HepG2 (cell line): ENCODE data around the gene NACC2. TPM values are rescaled to one million over a fixed set of nuclear protein-coding genes. Genes with fewer than 3 reads are reported as not detected.

Experiments
- DRAP1 ChIP-seq: IDR thresholded peaks from 2 replicates; pipeline ENCODE4 v1.6.1; 2016; ENCODE audit warnings: missing genetic modification reagents, missing compliant biosample characterization
- EEA1 ChIP-seq: sonication (generic); formaldehyde crosslinking; IDR thresholded peaks from 2 replicates; pipeline ENCODE4 v1.5.1; 2020; ENCODE audit warnings: mild to moderate bottlenecking, missing genetic modification reagents, borderline replicate concordance
- HNRNPLL ChIP-seq: fragments of 200-400 bp; formaldehyde crosslinking; IDR thresholded peaks from 2 replicates; pipeline ENCODE4 v1.6.1; 2017; ENCODE audit warnings: mild to moderate bottlenecking, low read depth, low read length; ENCODE audit not compliant: poor library complexity, severe bottlenecking
- HNRNPUL1 ChIP-seq: fragments of 200-400 bp; formaldehyde crosslinking; IDR thresholded peaks from 2 replicates; pipeline ENCODE4 v1.6.1; 2017; ENCODE audit warnings: low read depth, mild to moderate bottlenecking, low read length, moderate library complexity
- MBD4 ChIP-seq: IDR thresholded peaks from 2 replicates; pipeline ENCODE4 v1.6.1; 2012; ENCODE audit warnings: low read length, inconsistent platforms, borderline replicate concordance
- NAIF1 ChIP-seq: sonication (generic); formaldehyde crosslinking; IDR thresholded peaks from 2 replicates; pipeline ENCODE4 v1.5.0; 2020; ENCODE audit warnings: mild to moderate bottlenecking, missing genetic modification reagents, borderline replicate concordance
- REXO4 ChIP-seq: sonication (generic); formaldehyde crosslinking; IDR thresholded peaks from 2 replicates; pipeline ENCODE4 v1.8.0; 2022; ENCODE audit warnings: missing genetic modification reagents, mild to moderate bottlenecking, borderline replicate concordance
- RFXANK ChIP-seq: IDR thresholded peaks from 2 replicates; pipeline ENCODE4 v1.6.1; 2016
- SMYD3 ChIP-seq: sonication (generic); formaldehyde crosslinking; IDR thresholded peaks from 2 replicates; pipeline ENCODE4 v1.8.1; 2023; ENCODE audit warnings: mild to moderate bottlenecking, missing genetic modification reagents
- SP2 ChIP-seq: sonication (generic); formaldehyde crosslinking; IDR thresholded peaks from 2 replicates; pipeline ENCODE4 v1.5.1; 2020; ENCODE audit warnings: mild to moderate bottlenecking, missing genetic modification reagents
- STAG1 ChIP-seq: sonication (generic); formaldehyde crosslinking; IDR thresholded peaks from 2 replicates; pipeline ENCODE4 v1.4.0; 2020; ENCODE audit warnings: missing genetic modification reagents
- ZBTB7A ChIP-seq: sonication (generic); formaldehyde crosslinking; IDR thresholded peaks from 2 replicates; pipeline ENCODE4 v1.8.0; 2022; ENCODE audit warnings: mild to moderate bottlenecking, missing genetic modification reagents
- ZNF142 ChIP-seq: sonication (generic); formaldehyde crosslinking; IDR thresholded peaks from 2 replicates; pipeline ENCODE4 v1.4.0; 2020; ENCODE audit warnings: missing genetic modification reagents
- ZNF160 ChIP-seq: sonication (generic); formaldehyde crosslinking; IDR thresholded peaks from 2 replicates; pipeline ENCODE4 v1.8.0; 2022; ENCODE audit warnings: mild to moderate bottlenecking, inconsistent platforms, missing genetic modification reagents
- ZNF253 ChIP-seq: sonication (generic); formaldehyde crosslinking; IDR thresholded peaks from 2 replicates; pipeline ENCODE4 v1.8.0; 2022; ENCODE audit warnings: mild to moderate bottlenecking, missing genetic modification reagents, borderline replicate concordance
- ZNF713 ChIP-seq: sonication (generic); formaldehyde crosslinking; IDR thresholded peaks from 2 replicates; pipeline ENCODE4 v1.4.0; 2020; ENCODE audit warnings: mild to moderate bottlenecking, missing genetic modification reagents
- ZNF761 ChIP-seq: sonication (generic); formaldehyde crosslinking; conservative IDR thresholded peaks from 2 replicates; pipeline ENCODE4 v1.4.0; 2020; ENCODE audit warnings: mild to moderate bottlenecking, missing genetic modification reagents
- polyA plus RNA-seq, 8 experiments: library from polyadenylated mRNA; depleted of rRNA in 3 of 8; stranded (reverse) in 7 of 8; unstranded in 1 of 8; fragments of >200 nt; fragmentation: Illumina TruSeq in 4 of 8; extraction: Trizol in 4 of 8; gene quantifications; 2 replicates each; pipeline versions ENCODE4 v1.2.1 to v1.2.3, GENCODE V29; 2011 to 2016; ENCODE audit warnings: low read depth in 4 of 8, missing spikeins in 1 of 8, mixed read lengths in 1 of 8; ENCODE audit not compliant: insufficient read depth in 1 of 8
- total RNA-seq, 5 experiments: library from RNA; depleted of rRNA; stranded (reverse); fragments of >200 nt; fragmentation: Illumina TruSeq; extraction: Trizol; gene quantifications; 2 replicates each; pipeline ENCODE4 v1.2.3, GENCODE V29; 2016; ENCODE audit warnings: low read depth in 1 of 5
- TF ChIP-seq, protein P1 (sequence below): sonication (generic); formaldehyde crosslinking; IDR thresholded peaks from 2 replicates; pipeline ENCODE4 v1.5.0; 2020; ENCODE audit warnings: mild to moderate bottlenecking, missing genetic modification reagents

NACC2 gene
- total and polyA plus RNA-seq, 2 of the 13 experiments (the other 11 are each of a cell fraction or from before 2014, with no cell fraction given): 5.9 to 12.3 TPM

- TF ChIP-seq SMYD3 (peak; percentile 98), EEA1 (no peak), DRAP1 (peak; percentile 83), HNRNPLL (peak; percentile 58), SP2 (CRISPR knock-in tag) (peak; percentile 56), ZNF160 (CRISPR knock-in tag) (peak; percentile 83), HNRNPUL1 (no peak), ZNF253 (CRISPR knock-in tag) (0 out of 2 replicates have a peak, but pooled peaks have one; percentile 42), MBD4 (no peak), STAG1 (peak; percentile 25), ZBTB7A (CRISPR knock-in tag) (peak; percentile 76), ZNF713 (no peak), ZNF761 (CRISPR knock-in tag) (peak; percentile 90; the same call in 1 of the 2 replicates), REXO4 (CRISPR knock-in tag) (0 out of 2 replicates have a peak, but pooled peaks have one; percentile 56), NAIF1 (CRISPR knock-in tag) (peak; percentile 76; the same call in 1 of the 2 replicates), RFXANK (CRISPR knock-in tag) (peak; percentile 93), ZNF142 (CRISPR knock-in tag) (peak; percentile 44; the same call in 1 of the 2 replicates)
- TF ChIP-seq, protein P1, sequence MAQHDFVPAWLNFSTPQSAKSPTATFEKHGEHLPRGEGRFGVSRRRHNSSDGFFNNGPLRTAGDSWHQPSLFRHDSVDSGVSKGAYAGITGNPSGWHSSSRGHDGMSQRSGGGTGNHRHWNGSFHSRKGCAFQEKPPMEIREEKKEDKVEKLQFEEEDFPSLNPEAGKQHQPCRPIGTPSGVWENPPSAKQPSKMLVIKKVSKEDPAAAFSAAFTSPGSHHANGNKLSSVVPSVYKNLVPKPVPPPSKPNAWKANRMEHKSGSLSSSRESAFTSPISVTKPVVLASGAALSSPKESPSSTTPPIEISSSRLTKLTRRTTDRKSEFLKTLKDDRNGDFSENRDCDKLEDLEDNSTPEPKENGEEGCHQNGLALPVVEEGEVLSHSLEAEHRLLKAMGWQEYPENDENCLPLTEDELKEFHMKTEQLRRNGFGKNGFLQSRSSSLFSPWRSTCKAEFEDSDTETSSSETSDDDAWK (CRISPR knock-in tag): no peak
Measured at GRCh38 chr9:136011703-136012496, 83.2 kb downstream of the NACC2 start (continued).
